Fibroblast of villous mesenchyme (primary cell): Measurements from ENCODE around the gene MYO3B. TPM values are rescaled to one million over a fixed set of nuclear protein-coding genes. Genes with fewer than 3 reads are reported as not detected.
A peak's percentile ranks its signal among the peaks of the same experiment; 100 is the strongest.

Experiments
- DNase-seq: peaks from one replicate; pipeline ENCODE4 v3.0.0-alpha.2; 2010; ENCODE audit warnings: low read depth
- H3K4me3 ChIP-seq: 2 replicates; pipeline ENCODE4 v1.5.1; 2011; ENCODE audit warnings: low read depth, mild to moderate bottlenecking, low read length
- CTCF ChIP-seq: IDR thresholded peaks from 2 replicates; pipeline ENCODE4 v1.5.1; 2012; ENCODE audit warnings: low read depth, mild to moderate bottlenecking, low read length; ENCODE audit not compliant: insufficient read depth
- total RNA-seq: library from RNA; depleted of rRNA; stranded (reverse); fragments of >200 nt; gene quantifications from 2 replicates; pipeline ENCODE4 v1.2.3, GENCODE V29; 2012

Gene MYO3B
- total RNA-seq, 1 donor = under 0.01 TPM

DNA sequence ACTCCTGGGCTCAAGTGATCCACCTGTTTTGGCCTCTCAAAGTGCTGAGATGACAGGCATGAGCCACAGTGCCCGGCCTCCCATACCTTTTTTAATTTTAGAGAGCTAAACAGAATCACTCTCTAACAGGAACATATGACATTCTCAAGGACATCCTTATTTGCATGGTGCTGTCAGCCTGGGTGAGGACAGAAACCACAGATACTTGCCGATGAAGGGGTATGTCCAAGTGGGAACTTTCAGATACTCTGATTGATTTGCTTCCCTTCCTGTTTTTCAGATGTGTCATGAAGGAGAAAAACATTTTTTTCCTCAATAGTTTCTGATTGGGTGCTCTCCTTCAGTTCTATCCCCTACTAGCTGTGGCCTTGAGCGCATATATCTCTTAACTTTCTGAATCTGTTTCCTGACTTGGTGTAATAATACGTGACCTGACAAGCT lies 49.6 kb downstream of the MYO3B start:
- no peak for DNase-seq
- H3K4me3 ChIP-seq = no peak overlapping the region
- TF ChIP-seq CTCF = no peak

- no peak for DNase-seq
- H3K4me3 ChIP-seq = no peak overlapping the region
- TF ChIP-seq CTCF = no peak
Observed at GRCh38 chr2:170227951-170228350, 50.0 kb downstream of the MYO3B start.

DNA sequence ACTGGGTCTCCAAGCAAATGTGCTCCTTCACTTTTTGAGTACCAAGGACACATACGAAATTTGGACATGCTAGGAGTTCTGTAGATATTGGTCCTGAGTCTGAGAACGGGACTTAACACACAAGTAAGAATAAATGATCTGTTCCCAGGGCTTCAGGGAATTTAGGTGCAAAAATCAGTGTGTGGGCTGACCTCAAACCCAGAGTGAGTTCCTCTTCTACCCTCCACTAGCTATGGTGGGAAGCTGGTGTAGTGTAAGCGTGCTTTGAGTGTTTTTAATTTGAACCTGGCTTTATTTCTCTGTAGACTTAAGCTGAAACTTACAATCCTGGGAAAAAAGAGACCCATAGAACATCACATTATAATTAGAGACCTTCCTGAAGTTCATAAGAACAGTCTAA lies 50.5 kb downstream of the MYO3B start:
- DNase-seq = no peak
- no peak for TF ChIP-seq CTCF
- H3K4me3 ChIP-seq = no peak overlapping the region

DNA sequence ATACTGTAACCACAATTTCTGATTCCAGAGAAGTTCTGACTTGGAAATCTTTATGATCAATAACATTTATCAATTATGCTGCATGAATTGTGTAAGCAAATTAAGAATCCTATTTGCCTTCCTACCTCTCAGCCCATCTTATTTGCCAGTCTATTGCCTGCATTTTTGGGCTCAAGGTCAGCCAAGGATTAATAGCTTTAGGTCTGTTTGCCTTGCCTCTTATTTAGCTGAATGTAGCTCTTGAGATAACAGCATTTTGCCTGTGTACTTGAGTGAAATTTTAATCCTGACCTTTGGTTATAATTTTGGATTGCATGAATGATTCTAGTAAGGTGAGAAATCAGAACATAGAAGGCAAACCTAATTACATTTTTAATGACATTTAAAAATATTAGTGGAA lies 51.2 kb downstream of the MYO3B start:
- H3K4me3 ChIP-seq = no peak overlapping the region
- DNase-seq = no peak
- no peak for TF ChIP-seq CTCF

DNA sequence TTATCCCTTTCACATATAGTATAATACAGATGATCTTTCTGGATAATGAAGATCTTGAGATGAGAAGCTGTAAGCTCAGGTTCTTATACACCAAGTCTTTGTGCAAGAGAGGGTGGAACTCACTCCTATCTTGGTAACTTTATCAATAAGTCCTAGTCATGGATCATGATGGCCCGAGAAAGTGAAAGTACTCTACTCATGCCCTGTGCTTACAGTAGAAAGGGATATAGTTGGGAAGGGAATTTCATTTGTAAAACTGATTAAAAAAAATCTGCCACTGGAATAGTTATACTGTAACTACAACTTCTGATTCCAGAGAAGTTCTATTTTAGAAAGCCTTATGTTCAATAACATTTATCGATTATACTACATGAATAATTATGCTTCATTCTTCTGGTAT lies 51.8 kb downstream of the MYO3B start:
- no peak overlapping the region for H3K4me3 ChIP-seq
- no peak for TF ChIP-seq CTCF
- no peak for DNase-seq

GRCh38 chr2:170235860-170236679 lies 58.1 kb downstream of the MYO3B start:
- DNase-seq = peak; percentile 54
- no peak overlapping the region for H3K4me3 ChIP-seq
- TF ChIP-seq CTCF = peak; percentile 57

GRCh38 chr2:170236680-170237047 lies 58.7 kb downstream of the MYO3B start:
- DNase-seq = no peak
- H3K4me3 ChIP-seq = no peak overlapping the region
- no peak for TF ChIP-seq CTCF
